H1 (cell line): Measurements from ENCODE around the gene RNF111. TPM values are rescaled to one million over a fixed set of nuclear protein-coding genes. Genes with fewer than 3 reads are reported as not detected.

Experiments
- CTCF ChIA-PET: fragments of 300-600 bp; sonication (Branson Sonifier 250); formaldehyde crosslinking; loops from one replicate; lab custom pipeline; 2021; ENCODE audit not compliant: partially characterized antibody; lab: Charles Lee
- POLR2A ChIA-PET: fragments of 300-600 bp; sonication (Branson Sonifier 250); formaldehyde crosslinking; loops from one replicate; lab custom pipeline; 2021; ENCODE audit warnings: inconsistent platforms; ENCODE audit not compliant: partially characterized antibody; lab: Charles Lee
- DNase-seq, 2 experiments: peaks; one replicate each; pipeline versions ENCODE4 v3.0.0 to v3.0.0-alpha.2; 2010 to 2022; ENCODE audit warnings: low spot score in 2 of 2, low read depth in 1 of 2, mixed read lengths in 1 of 2
- FAIRE-seq: peaks from 2 replicates; lab custom pipeline; 2011; peaks lifted over from hg19 to GRCh38; lab: Jason Lieb, UNC
- H2AFZ ChIP-seq: 2 replicates; pipeline ENCODE4 v1.8.1; 2012; ENCODE audit warnings: low read length, inconsistent platforms
- H2AK5ac ChIP-seq: 2 replicates; pipeline ENCODE4 v1.6.1; 2013; ENCODE audit warnings: low read depth, low read length
- H2BK120ac ChIP-seq: replicated peaks from 2 replicates; pipeline ENCODE3; 2013; ENCODE audit warnings: low read depth, low read length, inconsistent platforms
- H2BK12ac ChIP-seq: 2 replicates; pipeline ENCODE4 v1.6.1; 2013; ENCODE audit warnings: low read depth, low read length
- H2BK15ac ChIP-seq: 2 replicates; pipeline ENCODE4 v1.6.1; 2013; ENCODE audit warnings: low read length
- H2BK20ac ChIP-seq: 2 replicates; pipeline ENCODE4 v1.6.1; 2013; ENCODE audit warnings: low read length
- H2BK5ac ChIP-seq: 2 replicates; pipeline ENCODE4 v1.6.1; 2013; ENCODE audit warnings: low read depth, low read length
- H3K14ac ChIP-seq: 2 replicates; pipeline ENCODE4 v1.6.1; 2013; ENCODE audit warnings: inconsistent platforms; ENCODE audit not compliant: insufficient read length
- H3K18ac ChIP-seq: 2 replicates; pipeline ENCODE4 v1.6.1; 2013; ENCODE audit warnings: low read length; ENCODE audit errors: extremely low read depth
- H3K23ac ChIP-seq: 2 replicates; pipeline ENCODE4 v1.6.1; 2013; ENCODE audit warnings: inconsistent platforms; ENCODE audit not compliant: insufficient read length
- H3K23me2 ChIP-seq: 2 replicates; pipeline ENCODE4 v1.6.1; 2013; ENCODE audit warnings: low read depth, low read length
- H3K27ac ChIP-seq: 2 replicates; pipeline ENCODE4 v1.6.1; 2011; ENCODE audit warnings: low read depth, low read length, inconsistent platforms
- H3K27me3 ChIP-seq, 4 experiments: replicated peaks in 1 of 4; 1 replicate in 1 of 4; 2 replicates in 3 of 4; pipeline versions ENCODE4 v1.6.1 to v1.8.1; 2011 to 2013; ENCODE audit warnings: low read length in 3 of 4, mild to moderate bottlenecking in 3 of 4, inconsistent platforms in 2 of 4, mixed read lengths in 2 of 4, moderate library complexity in 1 of 4; ENCODE audit not compliant: control insufficient read depth in 3 of 4, insufficient read depth in 3 of 4; ENCODE audit errors: extremely low read depth in 1 of 4
- H3K36me3 ChIP-seq, 4 experiments: 2 replicates each; pipeline versions ENCODE4 v1.6.1 to v1.8.1; 2011 to 2013; ENCODE audit warnings: mild to moderate bottlenecking in 4 of 4, low read length in 3 of 4, moderate library complexity in 2 of 4, control low read depth in 1 of 4, inconsistent platforms in 1 of 4; ENCODE audit not compliant: insufficient read depth in 4 of 4, control insufficient read depth in 2 of 4
- H3K4ac ChIP-seq: replicated peaks from 2 replicates; pipeline ENCODE3; 2013; ENCODE audit warnings: low read length, low read depth, mixed read lengths, inconsistent platforms; ENCODE audit not compliant: insufficient read length
- H3K4me1 ChIP-seq, 4 experiments: replicated peaks in 1 of 4; 1 replicate in 1 of 4; 2 replicates in 3 of 4; pipeline versions ENCODE4 v1.6.1 to v1.8.1; 2011 to 2013; ENCODE audit warnings: low read length in 3 of 4, inconsistent platforms in 2 of 4, mixed read lengths in 1 of 4; ENCODE audit not compliant: insufficient read depth in 4 of 4, control insufficient read depth in 3 of 4
- H3K4me2 ChIP-seq, 2 experiments: 2 replicates each; pipeline versions ENCODE4 v1.6.1 to v1.8.1; 2011 to 2013; ENCODE audit warnings: low read depth in 2 of 2, low read length in 2 of 2, control low read depth in 1 of 2, inconsistent platforms in 1 of 2, mild to moderate bottlenecking in 1 of 2; ENCODE audit not compliant: insufficient read depth in 1 of 2
- H3K4me3 ChIP-seq, 4 experiments: fragments of 200-600, 300-600 bp in 1 of 4; sonication (generic), shearing (Covaris generic), sonication (Bioruptor Twin) in 1 of 4; 2 replicates each; pipeline versions ENCODE4 v1.5.1 to v1.8.1; 2011 to 2016; ENCODE audit warnings: low read length in 4 of 4, low read depth in 3 of 4, control low read depth in 2 of 4, inconsistent platforms in 2 of 4, mild to moderate bottlenecking in 2 of 4, mixed read lengths in 1 of 4, moderate library complexity in 1 of 4; ENCODE audit not compliant: insufficient read depth in 2 of 4; ENCODE audit errors: extremely low read depth in 1 of 4
- H3K56ac ChIP-seq: replicated peaks from 2 replicates; pipeline ENCODE3; 2013; ENCODE audit warnings: low read depth, mild to moderate bottlenecking, mixed read lengths, low read length, inconsistent platforms; ENCODE audit not compliant: insufficient read length
- H3K79me1 ChIP-seq: 2 replicates; pipeline ENCODE4 v1.6.1; 2013; ENCODE audit warnings: low read depth, low read length, control low read depth
- H3K79me2 ChIP-seq, 2 experiments: 2 replicates each; pipeline versions ENCODE4 v1.6.1 to v1.8.1; 2012 to 2013; ENCODE audit warnings: low read length in 2 of 2, mild to moderate bottlenecking in 2 of 2, inconsistent platforms in 1 of 2; ENCODE audit not compliant: insufficient read depth in 2 of 2, control insufficient read depth in 1 of 2
- H3K9ac ChIP-seq, 4 experiments: replicated peaks in 1 of 4; 1 replicate in 1 of 4; 2 replicates in 3 of 4; pipeline versions ENCODE4 v1.6.1 to v1.8.1; 2011 to 2013; ENCODE audit warnings: low read depth in 3 of 4, low read length in 3 of 4, control low read depth in 2 of 4, mild to moderate bottlenecking in 2 of 4, moderate library complexity in 2 of 4, inconsistent platforms in 1 of 4; ENCODE audit errors: extremely low read depth in 1 of 4
- H3K9me3 ChIP-seq, 2 experiments: 2 replicates each; pipeline versions ENCODE4 v1.6.1 to v1.8.1; 2012 to 2013; ENCODE audit warnings: mild to moderate bottlenecking in 2 of 2, moderate library complexity in 2 of 2, control low read depth in 1 of 2, inconsistent platforms in 1 of 2, low read depth in 1 of 2, low read length in 1 of 2, mixed read lengths in 1 of 2; ENCODE audit not compliant: insufficient read depth in 2 of 2
- H4K20me1 ChIP-seq, 2 experiments: replicated peaks in 1 of 2; 2 replicates each; pipeline versions ENCODE3 to v1.8.1; 2011 to 2013; ENCODE audit warnings: inconsistent platforms in 2 of 2, low read length in 2 of 2, mild to moderate bottlenecking in 1 of 2; ENCODE audit not compliant: insufficient read depth in 2 of 2, control insufficient read depth in 1 of 2
- H4K5ac ChIP-seq: 2 replicates; pipeline ENCODE4 v1.6.1; 2013; ENCODE audit warnings: low read length, low read depth, mixed read lengths, inconsistent platforms; ENCODE audit not compliant: insufficient read length
- H4K8ac ChIP-seq: 2 replicates; pipeline ENCODE4 v1.8.0; 2013; ENCODE audit warnings: mild to moderate bottlenecking, moderate library complexity, low read length, inconsistent platforms; ENCODE audit not compliant: insufficient read depth; ENCODE audit errors: extremely low read depth
- H4K91ac ChIP-seq: replicated peaks from 2 replicates; pipeline ENCODE3; 2013; ENCODE audit warnings: low read length, mixed read lengths, inconsistent platforms; ENCODE audit not compliant: insufficient read length
- CHD1 ChIP-seq: IDR thresholded peaks from 2 replicates; pipeline ENCODE4 v1.6.1; 2012; ENCODE audit warnings: low read depth, low read length, improper control_type of control experiment
- CTBP2 ChIP-seq: IDR thresholded peaks from 2 replicates; pipeline ENCODE4 v1.7.0; 2011; ENCODE audit warnings: borderline replicate concordance, mild to moderate bottlenecking, moderate library complexity, mixed read lengths, low read length; ENCODE audit not compliant: insufficient read depth, insufficient read length
- EP300 ChIP-seq, 2 experiments: IDR thresholded peaks; 1 replicate in 1 of 2; 2 replicates in 1 of 2; pipeline ENCODE4 v1.6.1; 2011 to 2012; ENCODE audit warnings: low read depth in 2 of 2, low read length in 2 of 2, mild to moderate bottlenecking in 2 of 2, borderline replicate concordance in 1 of 2, inconsistent platforms in 1 of 2, moderate library complexity in 1 of 2
- HDAC6 ChIP-seq: IDR thresholded peaks from one replicate; pipeline ENCODE4 v1.7.1; 2012; ENCODE audit warnings: low read depth, mild to moderate bottlenecking, inconsistent platforms, low read length, moderate library complexity
- KDM5A ChIP-seq: fragments of 200-600 bp; IDR thresholded peaks from 2 replicates; pipeline ENCODE4 v1.7.1; 2012; ENCODE audit warnings: mild to moderate bottlenecking, low read length, inconsistent platforms, mixed read lengths
- NRF1 ChIP-seq: IDR thresholded peaks from 2 replicates; pipeline ENCODE4 v1.6.1; 2011; ENCODE audit warnings: mild to moderate bottlenecking, low read depth, low read length, improper control_type of control experiment
- RAD21 ChIP-seq, 2 experiments: IDR thresholded peaks in 1 of 2; conservative IDR thresholded peaks in 1 of 2; 2 replicates each; pipeline ENCODE4 v1.6.1; 2011; ENCODE audit warnings: low read depth in 2 of 2, low read length in 2 of 2, improper control_type of control experiment in 1 of 2, inconsistent platforms in 1 of 2, mild to moderate bottlenecking in 1 of 2, moderate library complexity in 1 of 2
- SIN3A ChIP-seq, 2 experiments: IDR thresholded peaks in 1 of 2; conservative IDR thresholded peaks in 1 of 2; 2 replicates each; pipeline ENCODE4 v1.6.1; 2011 to 2012; ENCODE audit warnings: low read length in 2 of 2, improper control_type of control experiment in 1 of 2, low read depth in 1 of 2, mild to moderate bottlenecking in 1 of 2
- SIX5 ChIP-seq: IDR thresholded peaks from 2 replicates; pipeline ENCODE4 v1.6.1; 2011; ENCODE audit warnings: mild to moderate bottlenecking, low read depth, low read length
- SP2 ChIP-seq: IDR thresholded peaks from 2 replicates; pipeline ENCODE4 v1.6.1; 2012; ENCODE audit warnings: mild to moderate bottlenecking, low read length, inconsistent platforms
- SRF ChIP-seq: IDR thresholded peaks from 2 replicates; pipeline ENCODE4 v1.6.1; 2011; ENCODE audit warnings: mild to moderate bottlenecking, low read depth, low read length, moderate library complexity
- TAF1 ChIP-seq: IDR thresholded peaks from 2 replicates; pipeline ENCODE4 v1.6.1; 2011; ENCODE audit warnings: mild to moderate bottlenecking, low read depth, low read length
- TBP ChIP-seq: IDR thresholded peaks from 2 replicates; pipeline ENCODE4 v1.6.1; 2011; ENCODE audit warnings: low read depth, low read length, improper control_type of control experiment
- polyA plus RNA-seq, 7 experiments: library from polyadenylated mRNA; depleted of rRNA in 3 of 7; stranded (reverse) in 5 of 7; unstranded in 2 of 7; fragments of >200 nt in 5 of 7; fragments of 200-250 nt in 2 of 7; gene quantifications; 1 replicate in 5 of 7; 2 replicates in 1 of 7; 4 replicates in 1 of 7; pipeline versions ENCODE4 v1.2.1 to v1.2.3, GENCODE V29; 2011 to 2013; ENCODE audit warnings: missing spikeins in 2 of 7, mixed read lengths in 2 of 7
- total RNA-seq: library from RNA; stranded (reverse); fragmentation: NEBNext Ultra II Directional; extraction: Animal tissue kit (Norgen Biotek cat#: 25700); gene quantifications from 2 replicates; pipeline ENCODE4 v1.2.1, GENCODE V29; 2021
- TF ChIP-seq, protein P1 (sequence below): IDR thresholded peaks from 2 replicates; pipeline ENCODE4 v1.6.1; 2011; ENCODE audit warnings: low read length, improper control_type of control experiment

RNF111 gene
- total and polyA plus RNA-seq, 2 of the 8 experiments (the other 6 are each of a cell fraction or from before 2014, with no cell fraction given): 18.5 to 26.6 TPM

DNA sequence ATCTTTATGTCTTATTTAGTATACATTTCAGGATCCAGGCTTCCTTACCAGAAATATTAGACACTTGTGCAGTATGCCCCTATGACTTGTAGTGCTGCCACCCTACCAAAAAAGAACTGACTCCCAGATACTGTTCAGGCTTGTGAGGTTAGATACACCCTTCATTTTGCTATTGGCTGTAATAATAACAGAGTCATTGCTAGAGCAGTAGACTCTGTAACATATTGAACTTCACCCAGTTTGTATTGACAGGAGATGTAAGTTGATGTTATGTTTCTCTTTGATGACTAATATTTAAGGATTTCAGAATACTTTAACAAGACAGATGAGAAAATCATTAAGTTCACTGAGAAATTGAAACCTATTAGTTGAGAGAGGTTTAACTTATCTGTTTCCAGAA, 32.9 kb downstream of the RNF111 start:
- Histone ChIP-seq H4K5ac (no peak overlapping the region), H3K9me3 (peaks cover 5% of the 10 kb centered on the region in 2 experiments; a peak in 3 of 4 replicates), H3K79me1 (no peaks in the 10 kb centered on the region), H3K9ac (no peak overlapping the region), H2AK5ac (no peak overlapping the region), H2BK120ac (no peak overlapping the region), H2BK20ac (no peak overlapping the region), H4K20me1 (peaks cover 0 to 2% of the 10 kb centered on the region in 2 experiments), H3K23me2 (no peaks in the 10 kb centered on the region), H2BK15ac (no peak overlapping the region), H3K23ac (no peak overlapping the region), H3K79me2 (peaks cover 5 to 56% of the 10 kb centered on the region in 2 experiments; a peak in 3 of 4 replicates), H3K4me2 (no peak overlapping the region), H3K4me3 (no peak overlapping the region), H4K8ac (no peak overlapping the region), H3K14ac (no peak overlapping the region), H3K18ac (no peak overlapping the region), H4K91ac (no peak overlapping the region), H3K4ac (no peak overlapping the region), H2BK5ac (no peak overlapping the region), H3K27ac (no peak overlapping the region), H3K27me3 (no peaks in the 10 kb centered on the region), H2BK12ac (no peak overlapping the region), H3K36me3 (peaks cover 0 to 10% (median 3%) of the 10 kb centered on the region in 4 experiments; a peak in 5 of 8 replicates), H2AFZ (no peak overlapping the region), H3K56ac (no peak overlapping the region), H3K4me1 (no peaks in the 10 kb centered on the region)
- CTCF ChIA-PET: no interaction called here
- DNase-seq: no peak
- FAIRE-seq: no peak
- POLR2A ChIA-PET: interaction anchor here (0.9 kb wide), 1 partner anchor 89 kb away, joined by 3 read pairs; no protein-coding TSS in a partner anchor
- TF ChIP-seq, protein P1, sequence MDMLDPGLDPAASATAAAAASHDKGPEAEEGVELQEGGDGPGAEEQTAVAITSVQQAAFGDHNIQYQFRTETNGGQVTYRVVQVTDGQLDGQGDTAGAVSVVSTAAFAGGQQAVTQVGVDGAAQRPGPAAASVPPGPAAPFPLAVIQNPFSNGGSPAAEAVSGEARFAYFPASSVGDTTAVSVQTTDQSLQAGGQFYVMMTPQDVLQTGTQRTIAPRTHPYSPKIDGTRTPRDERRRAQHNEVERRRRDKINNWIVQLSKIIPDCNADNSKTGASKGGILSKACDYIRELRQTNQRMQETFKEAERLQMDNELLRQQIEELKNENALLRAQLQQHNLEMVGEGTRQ: no peak
- no peak for TF ChIP-seq SIX5
- no peak for TF ChIP-seq CHD1
- TF ChIP-seq CTBP2: no peak
- no peak for TF ChIP-seq SIN3A (conservative IDR thresholded peaks at IDR 0.05 in 1 of 2, IDR thresholded peaks at IDR 0.05 in 1 of 2; ENCODE audit: low read depth in 1 of 2, low read length in 2 of 2)
- TF ChIP-seq SP2: no peak
- no peak for TF ChIP-seq KDM5A
- no peak for TF ChIP-seq SRF
- TF ChIP-seq HDAC6: no peak
- TF ChIP-seq RAD21 (IDR thresholded peaks at IDR 0.05 in 1 of 2, conservative IDR thresholded peaks at IDR 0.05 in 1 of 2; ENCODE audit: low read depth in 2 of 2, low read length in 2 of 2): no peak
- TF ChIP-seq TBP: no peak
- TF ChIP-seq TAF1: no peak
- TF ChIP-seq NRF1: no peak
- no peak for TF ChIP-seq EP300 (IDR thresholded peaks at IDR 0.05; ENCODE audit: borderline replicate concordance in 1 of 2, low read depth in 2 of 2, low read length in 2 of 2)
